Endodermal cell (in vitro differentiated cells): Measurements from ENCODE around the gene RASGEF1C. TPM values are rescaled to one million over a fixed set of nuclear protein-coding genes. Genes with fewer than 3 reads are reported as not detected.
A peak's percentile ranks its signal among the peaks of the same experiment; 100 is the strongest.
"Not testable (repeated sequence)": the region's sequence is repeated elsewhere in the genome, so short reads cannot be mapped to it uniquely, and the experiment has no call there.

Source experiments
- DNase-seq: peaks from one replicate; pipeline ENCODE4 v3.0.0-alpha.2; 2017
- H3K27ac ChIP-seq: 2 replicates; pipeline ENCODE4 v1.5.1; 2013; ENCODE audit warnings: mild to moderate bottlenecking, low read depth, low read length, moderate library complexity
- H3K27me3 ChIP-seq: 2 replicates; pipeline ENCODE4 v1.6.1; 2013; ENCODE audit warnings: mild to moderate bottlenecking, low read length, moderate library complexity; ENCODE audit not compliant: insufficient read depth, control insufficient read depth, poor library complexity, severe bottlenecking
- H3K36me3 ChIP-seq: 2 replicates; pipeline ENCODE4 v1.7.0; 2013; ENCODE audit warnings: mild to moderate bottlenecking, low read length, moderate library complexity; ENCODE audit not compliant: control insufficient read depth, insufficient read depth
- H3K4me1 ChIP-seq: one replicate; pipeline ENCODE4 v1.7.0; 2013; ENCODE audit warnings: low read length; ENCODE audit not compliant: control insufficient read depth, insufficient read depth
- H3K4me3 ChIP-seq: 2 replicates; pipeline ENCODE4 v1.5.1; 2013; ENCODE audit warnings: mild to moderate bottlenecking, low read length, moderate library complexity
- H3K9ac ChIP-seq: 2 replicates; pipeline ENCODE4 v1.6.1; 2013; ENCODE audit warnings: mild to moderate bottlenecking, low read length, moderate library complexity; ENCODE audit not compliant: poor library complexity, severe bottlenecking; ENCODE audit errors: extremely low read depth
- H3K9me3 ChIP-seq: 2 replicates; pipeline ENCODE4 v1.6.1; 2013; ENCODE audit warnings: mild to moderate bottlenecking, low read length, moderate library complexity; ENCODE audit not compliant: control insufficient read depth
- H3K27ac Mint-ChIP-seq: 2 replicates; pipeline ENCODE4 v1.8.0; 2020; ENCODE audit warnings: mixed read lengths
- H3K27me3 Mint-ChIP-seq: 2 replicates; pipeline ENCODE4 v1.8.0; 2021; ENCODE audit warnings: mild to moderate bottlenecking, mixed read lengths; ENCODE audit not compliant: insufficient read depth
- H3K36me3 Mint-ChIP-seq: 2 replicates; pipeline ENCODE4 v1.8.0; 2020; ENCODE audit warnings: low read depth, mixed read lengths
- H3K4me1 Mint-ChIP-seq: 2 replicates; pipeline ENCODE4 v1.8.0; 2020; ENCODE audit warnings: mixed read lengths
- H3K4me3 Mint-ChIP-seq: 2 replicates; pipeline ENCODE4 v1.8.0; 2020; ENCODE audit warnings: mild to moderate bottlenecking, moderate library complexity, mixed read lengths
- H3K9me3 Mint-ChIP-seq: 2 replicates; pipeline ENCODE4 v1.8.0; 2020; ENCODE audit warnings: mild to moderate bottlenecking, mixed read lengths
- CTCF ChIP-seq: fragments of 200-600 bp; sonication (generic); conservative IDR thresholded peaks from 2 replicates; pipeline ENCODE4 v1.5.0; 2021; ENCODE audit warnings: antibody characterized with exemption, mild to moderate bottlenecking
- WGBS, 2 experiments: methylation state at CpG; one replicate each; pipeline versions ENCODE4 v1.1.5 to v1.1.7; 2013; ENCODE audit warnings: missing lambda C conversion rate in 2 of 2, mixed read lengths in 1 of 2; ENCODE audit not compliant: insufficient coverage in 1 of 2, insufficient read length in 1 of 2; 5-methylcytosine and 5-hydroxymethylcytosine counted together
- total RNA-seq, 2 donors: library from RNA; stranded (reverse); fragmentation: NEBNext Ultra II Directional in 1 of 2; extraction: Animal tissue kit (Norgen Biotek cat#: 25700) in 1 of 2; gene quantifications; 2 replicates in 1 of 2; 3 replicates in 1 of 2; pipeline ENCODE4 v1.2.1, GENCODE V29; 2021

The RASGEF1C gene
- total RNA-seq, 2 donors from 2014 or later = 0.62 to 0.75 TPM

GRCh38 chr5:180126716-180127681, 82.0 kb downstream of the RASGEF1C start:
- Histone ChIP-seq H3K4me3 (no peak overlapping the region), H3K36me3 (no peaks in the 10 kb centered on the region), H3K9me3 (no peaks in the 10 kb centered on the region), H3K4me1 (no peaks in the 10 kb centered on the region), H3K27ac (no peak overlapping the region), H3K9ac (no peak overlapping the region), H3K27me3 (peaks cover 5% of the 10 kb centered on the region)
- TF ChIP-seq CTCF = peak; percentile 88
- no peaks in the 10 kb centered on the region for H3K36me3 Mint-ChIP-seq
- H3K9me3 Mint-ChIP-seq = no peaks in the 10 kb centered on the region
- H3K4me3 Mint-ChIP-seq = no peak overlapping the region
- peaks cover 6% of the 10 kb centered on the region for H3K4me1 Mint-ChIP-seq
- H3K27me3 Mint-ChIP-seq = peaks cover 7% of the 10 kb centered on the region
- H3K27ac Mint-ChIP-seq = no peak overlapping the region
- WGBS, 2 experiments = 41 to 50% methylated on average over 19 to 59 of the region's 59 CpGs
- peak; percentile 80 for DNase-seq

GRCh38 chr5:180126156-180126555, 82.9 kb downstream of the RASGEF1C start:
- H3K9me3 Mint-ChIP-seq, H3K27ac ChIP-seq, H3K27ac Mint-ChIP-seq, H3K4me3 ChIP-seq, H3K27me3 ChIP-seq, H3K9ac ChIP-seq, H3K4me3 Mint-ChIP-seq, DNase-seq, H3K36me3 ChIP-seq, H3K36me3 Mint-ChIP-seq, H3K4me1 Mint-ChIP-seq, H3K27me3 Mint-ChIP-seq, H3K9me3 ChIP-seq, H3K4me1 ChIP-seq: not testable (repeated sequence)
- 88 to 90% methylated on average over 10 to 17 of the region's 17 CpGs for WGBS, 2 experiments

- H3K27me3 Mint-ChIP-seq, H3K9me3 Mint-ChIP-seq, H3K9me3 ChIP-seq, DNase-seq, H3K4me3 ChIP-seq, H3K27me3 ChIP-seq, H3K4me1 ChIP-seq, H3K4me3 Mint-ChIP-seq, H3K36me3 Mint-ChIP-seq, H3K4me1 Mint-ChIP-seq, H3K9ac ChIP-seq, H3K36me3 ChIP-seq, H3K27ac Mint-ChIP-seq, H3K27ac ChIP-seq: not testable (repeated sequence)
- WGBS, 2 experiments = 87 to 92% methylated on average over 5 to 6 of the region's 6 CpGs
Measured at GRCh38 chr5:180124662-180125061, 84.3 kb downstream of the RASGEF1C start.

- H3K4me3 Mint-ChIP-seq = no peak overlapping the region
- Histone ChIP-seq H3K4me3 (no peak overlapping the region), H3K9ac (no peak overlapping the region), H3K36me3 (no peaks in the 10 kb centered on the region), H3K27me3 (peaks cover 5% of the 10 kb centered on the region), H3K27ac (no peak overlapping the region), H3K9me3 (no peaks in the 10 kb centered on the region), H3K4me1 (no peaks in the 10 kb centered on the region)
- H3K4me1 Mint-ChIP-seq = peaks cover 4% of the 10 kb centered on the region
- H3K27ac Mint-ChIP-seq = no peak overlapping the region
- DNase-seq = no peak
- no CpG with 5 or more reads among the region's 1 CpG for WGBS, 2 experiments
- H3K9me3 Mint-ChIP-seq = no peaks in the 10 kb centered on the region
- H3K36me3 Mint-ChIP-seq = no peaks in the 10 kb centered on the region
- TF ChIP-seq CTCF = no peak
- H3K27me3 Mint-ChIP-seq = peaks cover 7% of the 10 kb centered on the region
Measured at GRCh38 chr5:180122875-180123274, 86.1 kb downstream of the RASGEF1C start.
